Adipocyte (in vitro differentiated cells): Measurements from ENCODE around the gene CXCR6.
A peak's percentile ranks its signal among the peaks of the same experiment; 100 is the strongest.

ENCODE experiments used
- DNase-seq: peaks from one replicate; pipeline ENCODE4 v3.0.0-alpha.2; 2015; ENCODE audit warnings: low read depth
- H3K27me3 ChIP-seq: replicated peaks from 2 replicates; pipeline ENCODE4 v1.7.0; 2013; ENCODE audit warnings: mild to moderate bottlenecking, low read length, moderate library complexity; ENCODE audit not compliant: control insufficient read depth, insufficient read depth
- H3K36me3 ChIP-seq: 2 replicates; pipeline ENCODE4 v1.7.0; 2013; ENCODE audit warnings: low read length, mild to moderate bottlenecking, moderate library complexity; ENCODE audit not compliant: control insufficient read depth, insufficient read depth, severe bottlenecking
- H3K4me1 ChIP-seq: 2 replicates; pipeline ENCODE4 v1.7.0; 2013; ENCODE audit warnings: mild to moderate bottlenecking, low read length, moderate library complexity; ENCODE audit not compliant: control insufficient read depth, insufficient read depth
- H3K4me3 ChIP-seq: 2 replicates; pipeline ENCODE4 v1.7.0; 2013; ENCODE audit warnings: mild to moderate bottlenecking, low read length, moderate library complexity
- H3K9ac ChIP-seq: 2 replicates; pipeline ENCODE4 v1.7.0; 2013; ENCODE audit warnings: mild to moderate bottlenecking, low read length, moderate library complexity
- H3K9me3 ChIP-seq: 2 replicates; pipeline ENCODE4 v1.7.0; 2013; ENCODE audit warnings: mild to moderate bottlenecking, low read length, moderate library complexity; ENCODE audit not compliant: control insufficient read depth

Gene CXCR6

DNA sequence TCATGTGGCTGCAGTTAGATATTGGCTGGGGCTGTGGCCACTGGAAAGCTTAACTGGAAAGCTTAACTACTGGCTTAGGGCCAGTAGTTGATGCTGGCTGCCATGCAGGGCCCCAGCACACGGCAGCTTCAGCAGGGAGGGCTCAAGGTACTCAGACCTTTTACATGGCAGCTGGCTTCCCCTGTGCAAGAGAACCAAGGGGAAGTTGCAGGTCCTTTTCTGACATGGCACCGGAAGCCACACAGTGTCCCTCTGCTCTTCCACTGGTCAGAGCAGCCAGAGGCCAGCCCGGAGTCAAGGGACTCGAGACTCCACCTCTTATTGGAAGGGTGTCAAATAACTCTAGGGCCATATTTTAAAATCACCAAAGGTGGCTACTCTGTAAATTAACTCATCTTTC is 32.4 kb upstream of the CXCR6 start:
- Histone ChIP-seq H3K9me3 (no peaks in the 10 kb centered on the region), H3K36me3 (no peaks in the 10 kb centered on the region), H3K27me3 (no peaks in the 10 kb centered on the region), H3K4me1 (peaks cover 27% of the 10 kb centered on the region), H3K4me3 (no peak overlapping the region), H3K9ac (no peak overlapping the region)
- DNase-seq, result no peak

DNA sequence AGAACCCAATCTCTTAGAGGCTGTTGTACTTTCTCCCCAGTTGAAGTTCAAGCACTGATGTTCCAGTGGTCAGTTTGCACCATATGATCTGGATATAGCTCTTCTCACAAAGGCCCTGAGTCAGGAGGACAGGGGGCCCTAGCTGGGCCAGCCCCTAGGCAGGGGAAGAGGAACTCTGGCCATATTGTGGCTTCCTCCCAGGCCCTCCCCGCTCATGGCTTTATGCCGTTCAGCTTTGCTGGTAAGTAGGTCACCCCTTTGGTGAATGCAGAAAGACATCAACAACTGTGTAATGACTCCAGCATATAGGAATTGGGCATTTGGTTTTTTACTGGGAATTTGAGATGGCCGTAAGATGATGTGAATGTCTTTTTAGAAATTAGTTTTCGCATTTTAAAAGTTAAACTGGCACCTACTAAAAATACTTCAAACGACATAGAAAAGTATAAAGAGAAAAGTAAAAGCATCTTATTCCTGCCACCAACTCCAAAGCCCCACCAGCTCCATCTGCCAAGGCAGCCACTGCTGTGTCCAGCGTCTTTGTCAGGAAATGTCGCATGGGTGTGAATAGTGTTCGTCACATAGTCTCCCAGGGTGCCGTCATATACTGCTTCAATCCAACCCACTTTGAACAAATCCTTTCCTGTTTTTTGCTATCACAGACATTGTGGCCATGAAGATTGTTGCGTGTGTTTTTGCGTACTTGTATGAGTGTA is 31.6 kb upstream of the CXCR6 start:
- Histone ChIP-seq H3K4me1 (peaks cover 25% of the 10 kb centered on the region), H3K36me3 (no peaks in the 10 kb centered on the region), H3K9me3 (no peaks in the 10 kb centered on the region), H3K9ac (no peak overlapping the region), H3K4me3 (no peak overlapping the region), H3K27me3 (no peaks in the 10 kb centered on the region)
- DNase-seq, result no peak

DNA sequence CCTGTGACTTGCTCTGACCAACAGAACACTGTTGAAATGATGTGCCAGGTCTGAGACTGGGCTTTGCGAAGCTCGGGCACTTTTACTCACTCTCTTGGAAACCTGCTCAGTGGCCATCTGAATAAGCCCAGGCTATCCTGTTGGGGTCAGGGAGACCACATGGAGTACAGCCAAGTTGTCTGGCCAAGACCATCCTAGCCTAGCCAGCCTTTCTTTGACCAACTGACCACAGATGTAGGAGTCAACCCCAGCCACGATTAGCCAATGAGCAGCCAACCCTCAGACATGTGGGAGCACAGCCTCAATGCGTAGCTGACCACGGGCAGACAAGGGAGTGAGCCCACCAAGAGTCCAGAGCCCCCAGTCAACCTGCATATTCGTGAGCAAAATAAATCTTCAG is 30.8 kb upstream of the CXCR6 start:
- no peaks in the 10 kb centered on the region for H3K36me3 ChIP-seq
- no peak for DNase-seq
- no peaks in the 10 kb centered on the region for H3K27me3 ChIP-seq
- no peak overlapping the region for H3K9ac ChIP-seq
- no peak overlapping the region for H3K4me3 ChIP-seq
- no peaks in the 10 kb centered on the region for H3K9me3 ChIP-seq
- H3K4me1 ChIP-seq, result peaks cover 18% of the 10 kb centered on the region

DNA sequence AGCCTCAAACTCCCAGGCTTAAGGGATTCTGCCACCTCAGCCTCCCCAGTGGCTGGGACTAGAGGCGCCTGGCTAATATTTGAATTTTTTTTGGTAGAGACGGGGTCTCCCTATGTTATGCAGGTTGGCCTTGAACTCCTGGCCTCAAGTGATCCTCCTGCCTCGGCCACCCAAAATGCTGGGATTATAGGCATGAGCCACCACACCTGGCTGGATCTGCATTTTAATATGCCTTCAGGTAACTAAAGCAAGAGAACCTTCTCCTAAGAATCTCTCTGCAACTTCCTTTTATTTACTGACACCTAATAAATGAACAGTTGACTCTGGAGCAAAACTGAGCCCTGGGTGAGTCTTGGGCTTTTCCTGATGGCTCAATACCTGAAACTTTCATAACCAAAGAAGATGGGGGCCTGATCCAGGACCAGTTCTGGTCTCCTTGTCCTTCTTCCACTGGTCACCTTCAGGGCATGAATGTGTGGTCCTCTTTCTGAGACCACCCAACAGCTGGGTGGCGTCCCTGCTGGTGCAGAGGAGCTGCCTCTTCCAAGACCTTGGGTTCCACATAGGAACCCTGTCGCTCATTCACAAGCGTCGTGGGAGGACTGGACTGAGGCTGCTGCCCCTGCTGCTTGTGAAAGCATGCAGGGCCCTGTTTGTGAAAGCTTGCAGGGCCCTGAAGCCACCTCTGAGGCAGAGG is 28.8 kb upstream of the CXCR6 start:
- DNase-seq, result no peak
- Histone ChIP-seq H3K4me3 (no peak overlapping the region), H3K9me3 (no peaks in the 10 kb centered on the region), H3K4me1 (peaks cover 10% of the 10 kb centered on the region), H3K27me3 (no peaks in the 10 kb centered on the region), H3K36me3 (peaks cover 5% of the 10 kb centered on the region), H3K9ac (no peak overlapping the region)

DNA sequence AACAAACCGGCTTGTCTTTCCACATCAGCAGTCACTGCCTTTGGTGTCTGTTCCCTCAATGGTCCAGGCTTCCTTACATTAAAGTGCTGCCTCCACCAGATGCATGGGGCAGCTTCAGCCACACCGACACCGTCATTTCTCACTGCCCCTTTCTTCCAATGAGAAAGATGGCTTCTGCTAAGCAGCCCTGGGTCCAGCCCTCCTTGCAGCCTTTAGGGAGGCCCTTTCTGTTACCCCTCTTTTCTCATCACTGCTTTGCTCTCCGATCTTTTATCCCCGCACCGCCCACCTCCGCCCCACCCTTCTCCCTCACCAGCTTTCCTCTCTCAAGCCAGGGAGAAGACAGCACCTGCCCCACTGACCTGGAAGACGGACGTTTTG is 28.2 kb upstream of the CXCR6 start:
- H3K36me3 ChIP-seq, result peaks cover 7% of the 10 kb centered on the region
- peaks cover 10% of the 10 kb centered on the region for H3K4me1 ChIP-seq
- no peak overlapping the region for H3K9ac ChIP-seq
- H3K4me3 ChIP-seq, result no peak overlapping the region
- no peak for DNase-seq
- no peaks in the 10 kb centered on the region for H3K27me3 ChIP-seq
- H3K9me3 ChIP-seq, result no peaks in the 10 kb centered on the region

DNA sequence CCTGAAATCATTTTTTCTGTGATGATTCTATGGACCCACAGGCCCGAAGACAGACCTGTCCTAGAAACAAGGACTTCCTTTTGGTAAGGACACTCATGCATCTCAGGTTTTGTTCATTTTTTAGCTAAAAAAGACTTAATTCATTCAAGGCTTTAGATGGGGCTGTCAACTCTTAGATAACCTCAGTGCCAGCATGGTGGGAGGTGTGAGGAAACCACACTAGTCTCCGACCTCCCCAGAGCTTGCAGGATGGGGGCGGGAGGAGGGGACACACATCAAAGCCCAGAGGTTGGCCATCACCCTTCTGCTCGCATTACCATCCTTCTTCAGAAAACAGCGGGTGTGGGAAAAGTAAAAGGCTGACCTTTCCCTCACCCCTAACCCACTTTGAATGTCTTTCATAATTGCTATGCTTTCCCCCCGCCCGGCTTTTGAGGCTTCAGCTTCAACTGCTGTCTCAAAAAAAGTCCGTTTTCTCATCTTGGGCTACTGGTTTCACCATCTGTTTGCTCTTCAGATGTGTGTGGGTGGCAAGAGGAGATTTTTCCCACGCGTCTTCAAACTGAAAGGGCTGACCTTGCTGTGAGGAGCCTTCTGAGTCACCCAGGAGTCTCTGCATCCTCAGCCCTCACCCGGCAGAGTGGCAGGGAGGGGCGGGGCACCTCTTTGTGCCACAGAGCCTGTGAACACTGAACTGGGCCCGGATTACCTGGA is 27.6 kb upstream of the CXCR6 start:
- no peaks in the 10 kb centered on the region for H3K27me3 ChIP-seq
- peaks cover 10% of the 10 kb centered on the region for H3K4me1 ChIP-seq
- H3K9ac ChIP-seq, result no peak overlapping the region
- H3K4me3 ChIP-seq, result no peak overlapping the region
- DNase-seq, result peak; percentile 77
- peaks cover 8% of the 10 kb centered on the region for H3K36me3 ChIP-seq
- H3K9me3 ChIP-seq, result no peaks in the 10 kb centered on the region

DNA sequence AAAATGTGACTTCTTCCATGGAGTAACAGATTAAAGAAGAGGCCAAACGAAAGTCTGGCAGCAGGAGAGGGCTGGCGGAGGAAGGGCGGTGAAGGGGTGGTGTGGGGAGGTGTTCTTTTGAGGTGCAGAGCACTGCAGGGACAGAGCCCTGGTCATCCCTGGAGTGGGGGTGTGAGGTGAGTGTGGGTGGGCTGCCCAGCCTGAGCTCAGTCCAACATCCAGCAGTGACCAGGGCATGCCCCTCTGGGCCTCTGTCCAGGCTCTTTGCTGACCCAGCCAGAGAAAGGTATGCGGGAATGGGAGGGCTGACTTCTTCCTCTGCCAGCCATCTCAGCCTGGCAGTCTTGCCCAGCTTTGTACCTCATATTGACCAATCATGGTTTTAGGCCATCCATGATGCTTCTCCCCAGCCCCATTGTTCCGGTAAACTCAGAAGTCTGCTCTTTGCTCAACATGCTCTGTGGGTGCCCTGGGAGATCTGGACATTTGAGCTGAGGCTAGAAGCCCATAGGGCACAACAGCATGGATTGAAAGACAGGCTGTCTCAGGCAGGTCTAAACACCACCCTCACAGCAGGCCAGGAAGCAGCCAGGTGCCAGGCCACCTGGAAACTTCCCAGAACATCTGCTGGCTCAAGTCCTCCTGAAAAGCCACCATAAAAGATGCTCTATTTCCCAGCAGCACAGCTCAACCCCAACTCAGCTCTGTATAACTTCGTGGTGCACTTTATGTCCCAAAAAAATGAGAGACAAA is 25.9 kb upstream of the CXCR6 start:
- Histone ChIP-seq H3K27me3 (no peaks in the 10 kb centered on the region), H3K4me1 (peaks cover 10% of the 10 kb centered on the region), H3K4me3 (no peak overlapping the region), H3K9me3 (no peaks in the 10 kb centered on the region), H3K9ac (no peak overlapping the region), H3K36me3 (peaks cover 24% of the 10 kb centered on the region)
- no peak for DNase-seq

DNA sequence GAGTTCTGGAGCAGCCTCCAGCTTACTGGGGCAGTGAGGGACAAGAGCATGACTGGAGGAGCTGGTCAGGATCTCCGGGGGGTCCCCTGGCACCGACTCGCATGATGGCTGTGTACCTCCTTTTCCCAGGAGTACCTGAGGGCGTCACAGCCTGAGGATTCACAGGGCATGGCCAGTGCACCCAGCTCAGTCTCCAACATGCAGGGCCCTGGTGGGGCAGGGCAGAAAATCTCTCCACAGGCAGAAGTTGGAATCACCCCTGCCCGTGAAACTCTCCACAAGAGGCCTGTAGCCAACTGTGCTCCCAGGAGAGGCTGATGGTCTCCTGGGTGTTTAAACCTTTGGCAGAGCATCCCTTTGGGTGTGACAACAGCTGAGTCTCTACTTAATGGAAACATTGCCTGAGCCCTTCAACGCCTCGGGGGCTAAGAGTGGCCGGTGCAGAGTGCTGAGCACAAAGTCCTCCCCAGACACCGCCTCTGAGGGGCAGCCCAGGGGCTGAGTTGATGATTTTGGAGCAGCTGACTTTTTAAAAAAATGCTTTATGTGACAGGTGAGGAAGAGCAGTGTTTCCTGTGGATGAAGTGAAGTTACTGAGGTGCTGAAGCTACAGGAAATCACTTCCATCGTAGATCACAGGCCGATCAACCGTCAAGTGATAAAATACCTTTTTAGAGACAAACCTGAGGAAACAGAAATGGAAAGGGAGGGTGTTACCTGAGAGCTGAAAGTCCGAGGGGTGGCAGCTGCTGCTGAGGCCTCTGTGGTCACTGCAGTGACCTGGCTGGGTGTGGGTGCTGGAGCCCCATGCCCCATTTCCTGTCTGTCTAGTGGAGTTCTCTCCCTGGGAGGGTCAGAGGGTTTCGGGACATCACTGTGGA is 21.9 kb upstream of the CXCR6 start:
- H3K9ac ChIP-seq, result no peak overlapping the region
- no peak for DNase-seq
- no peaks in the 10 kb centered on the region for H3K9me3 ChIP-seq
- no peaks in the 10 kb centered on the region for H3K27me3 ChIP-seq
- no peak overlapping the region for H3K4me3 ChIP-seq
- peaks cover 39% of the 10 kb centered on the region for H3K36me3 ChIP-seq
- no peaks in the 10 kb centered on the region for H3K4me1 ChIP-seq

DNA sequence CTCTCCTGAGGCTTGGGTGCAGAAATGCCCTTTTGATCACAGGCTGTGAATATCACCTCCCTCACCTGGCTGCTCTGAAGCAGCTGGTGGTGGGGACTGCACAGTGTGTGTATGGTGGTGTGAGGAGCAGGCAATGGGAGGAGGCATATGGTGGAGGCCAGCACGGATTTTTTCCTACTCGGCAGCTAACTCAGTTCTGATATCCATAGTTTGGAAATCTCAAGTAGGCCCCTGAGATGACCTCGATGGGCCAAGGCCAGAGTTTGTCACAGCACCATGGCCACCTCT is 21.3 kb upstream of the CXCR6 start:
- Histone ChIP-seq H3K27me3 (no peaks in the 10 kb centered on the region), H3K9me3 (no peaks in the 10 kb centered on the region), H3K4me1 (no peaks in the 10 kb centered on the region), H3K36me3 (peaks cover 39% of the 10 kb centered on the region), H3K4me3 (no peak overlapping the region), H3K9ac (no peak overlapping the region)
- DNase-seq, result no peak

DNA sequence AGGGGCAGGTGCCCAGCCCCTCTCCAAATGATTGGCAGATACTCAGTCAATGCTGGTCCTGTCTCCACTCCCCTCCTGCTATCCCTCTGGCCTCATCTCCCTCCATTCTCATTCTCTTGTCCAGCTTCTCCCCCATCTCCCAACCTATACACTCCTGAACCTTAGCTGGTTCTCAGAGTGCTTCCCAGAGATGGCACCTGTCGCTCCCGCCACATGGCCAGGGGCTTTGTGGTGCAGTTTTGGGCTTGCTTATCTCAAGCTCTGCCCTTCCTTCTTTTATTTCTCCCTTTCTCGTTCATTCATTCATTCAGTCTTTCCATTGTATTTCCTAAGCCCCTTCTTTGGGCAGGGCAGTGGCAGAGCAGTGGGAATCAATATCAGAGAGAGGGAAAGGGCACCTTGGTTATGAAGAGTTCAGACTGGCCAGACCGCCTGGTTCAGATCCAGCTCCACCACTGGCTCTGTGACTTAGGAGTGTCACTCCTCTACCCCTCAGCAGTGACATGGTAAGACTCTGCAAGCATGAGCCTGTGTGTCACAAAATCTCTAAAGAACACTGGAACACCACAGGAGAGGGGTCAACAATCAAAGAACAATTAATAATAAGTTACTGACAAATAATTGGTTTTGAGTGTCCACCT is 20.2 kb upstream of the CXCR6 start:
- Histone ChIP-seq H3K27me3 (no peaks in the 10 kb centered on the region), H3K36me3 (peaks cover 39% of the 10 kb centered on the region)

More for the DNA sequence above, 20.2 kb upstream of the CXCR6 start:
- H3K4me1 ChIP-seq, result peaks cover 6% of the 10 kb centered on the region
- H3K9me3 ChIP-seq, result no peaks in the 10 kb centered on the region
- no peak for DNase-seq
- H3K9ac ChIP-seq, result no peak overlapping the region
- H3K4me3 ChIP-seq, result no peak overlapping the region
